LNCAP (cell line): ENCODE results near the gene EPB41L4B.

Experiments
- CTCF ChIP-seq: fragments of 450-650 bp; IDR thresholded peaks from 2 replicates; pipeline ENCODE4 v1.5.1; 2017; ENCODE audit warnings: mild to moderate bottlenecking

The EPB41L4B gene

GRCh38 chr9:109278216-109278615 is 42.6 kb downstream of the EPB41L4B start:
- TF ChIP-seq CTCF, result no peak

- no peak for TF ChIP-seq CTCF
Observed at GRCh38 chr9:109277451-109277850, 43.4 kb downstream of the EPB41L4B start.

GRCh38 chr9:109276469-109277440 is 44.1 kb downstream of the EPB41L4B start:
- no peak for TF ChIP-seq CTCF

GRCh38 chr9:109274884-109275730 is 45.8 kb downstream of the EPB41L4B start:
- TF ChIP-seq CTCF, result no peak

- no peak for TF ChIP-seq CTCF
Observed at GRCh38 chr9:109273869-109274268, 47.0 kb downstream of the EPB41L4B start.

GRCh38 chr9:109272745-109273144 is 48.1 kb downstream of the EPB41L4B start:
- TF ChIP-seq CTCF, result no peak

- TF ChIP-seq CTCF, result no peak
Observed at GRCh38 chr9:109272045-109272444, 48.8 kb downstream of the EPB41L4B start.
